GM12878 (cell line): ENCODE measurements around the gene IMMP2L. TPM values are rescaled to one million over a fixed set of nuclear protein-coding genes. Genes with fewer than 3 reads are reported as not detected.

Source experiments
- ATF3 ChIP-seq: IDR thresholded peaks from 2 replicates; pipeline ENCODE4 v1.6.1; 2011; ENCODE audit warnings: low read depth, mild to moderate bottlenecking, low read length, moderate library complexity, borderline replicate concordance; ENCODE audit errors: extremely low read depth
- BRCA1 ChIP-seq: IDR thresholded peaks from 2 replicates; pipeline ENCODE4 v1.6.1; 2011; ENCODE audit warnings: low read depth, low read length, improper control_type of control experiment
- JUND ChIP-seq: IDR thresholded peaks from 2 replicates; pipeline ENCODE4 v1.6.1; 2012; ENCODE audit warnings: low read depth, mild to moderate bottlenecking, low read length, improper control_type of control experiment, moderate library complexity
- KLF5 ChIP-seq: fragments of 450-650 bp; IDR thresholded peaks from 2 replicates; pipeline ENCODE4 v1.6.1; 2014; ENCODE audit warnings: mild to moderate bottlenecking; ENCODE audit not compliant: partially characterized antibody
- MTA3 ChIP-seq: IDR thresholded peaks from 2 replicates; pipeline ENCODE4 v1.6.1; 2012; ENCODE audit warnings: low read length, inconsistent platforms, borderline replicate concordance
- NFIC ChIP-seq: IDR thresholded peaks from 2 replicates; pipeline ENCODE4 v1.6.1; 2012; ENCODE audit warnings: low read depth, mild to moderate bottlenecking, inconsistent platforms, low read length, moderate library complexity
- NFYB ChIP-seq: IDR thresholded peaks from 2 replicates; pipeline ENCODE4 v1.6.1; 2011; ENCODE audit warnings: low read depth, mild to moderate bottlenecking, low read length, improper control_type of control experiment, moderate library complexity; ENCODE audit not compliant: insufficient read depth
- PKNOX1 ChIP-seq: fragments of 450-650 bp; IDR thresholded peaks from 2 replicates; pipeline ENCODE4 v1.6.1; 2016; ENCODE audit warnings: mild to moderate bottlenecking
- PRDM15 ChIP-seq: fragments of 450-650 bp; formaldehyde crosslinking; IDR thresholded peaks from 2 replicates; pipeline ENCODE4 v1.4.0; 2020; ENCODE audit warnings: mild to moderate bottlenecking, moderate library complexity
- RAD51 ChIP-seq: fragments of 450-650 bp; IDR thresholded peaks from 2 replicates; pipeline ENCODE4 v1.6.1; 2016; ENCODE audit warnings: moderate library complexity, mild to moderate bottlenecking, inconsistent platforms
- SMARCA5 ChIP-seq: fragments of 450-650 bp; IDR thresholded peaks from 2 replicates; pipeline ENCODE4 v1.6.1; 2017; ENCODE audit warnings: mild to moderate bottlenecking
- SUZ12 ChIP-seq: fragments of 200-600 bp; sonication (generic); IDR thresholded peaks from one replicate; pipeline ENCODE4 v1.6.1; 2018; ENCODE audit warnings: antibody characterized with exemption, mild to moderate bottlenecking; ENCODE audit not compliant: unreplicated experiment
- polyA plus RNA-seq, 11 experiments: library from polyadenylated mRNA; depleted of rRNA in 4 of 11; unstranded in 6 of 11; stranded (reverse) in 5 of 11; fragments of >200 nt; fragmentation: Nextera tagmentation in 4 of 11; fragmentation: Illumina TruSeq in 1 of 11; extraction: Ambion mirVana in 4 of 11; extraction: Trizol in 1 of 11; gene quantifications; 1 replicate in 1 of 11; 2 replicates in 10 of 11; pipeline versions ENCODE4 v1.2.1 to v1.2.3, GENCODE V29; 2011 to 2016; ENCODE audit warnings: inconsistent platforms in 2 of 11, missing spikeins in 2 of 11, low read depth in 1 of 11
- total RNA-seq, 4 experiments: library from RNA; depleted of rRNA in 3 of 4; stranded (reverse); fragments of >200 nt in 3 of 4; fragmentation: Illumina TruSeq in 1 of 4; extraction: Trizol in 1 of 4; gene quantifications; 2 replicates each; pipeline versions ENCODE4 v1.2.1 to v1.2.3, GENCODE V29; 2013 to 2021

Gene IMMP2L
- total and polyA plus RNA-seq, 10 of the 15 experiments (the other 5 are each of a cell fraction or from before 2014, with no cell fraction given): 12.6 to 46.3 (median 19.6) TPM

GRCh38 chr7:110721395-110721794 is 840.9 kb downstream of the IMMP2L start (continued):
- TF ChIP-seq PRDM15: no peak
- TF ChIP-seq NFIC: no peak
- TF ChIP-seq NFYB: no peak
- TF ChIP-seq MTA3: no peak
- no peak for TF ChIP-seq SMARCA5
- no peak for TF ChIP-seq ATF3
- no peak for TF ChIP-seq BRCA1
- TF ChIP-seq SUZ12: no peak
- TF ChIP-seq KLF5: no peak
- no peak for TF ChIP-seq RAD51
- TF ChIP-seq JUND: no peak
- no peak for TF ChIP-seq PKNOX1
- TF ChIP-seq, all 136 proteins: peak for 0
